SU-DHL-6 (cell line): ENCODE data around the gene ABCC12.

ENCODE experiments used
- CTCF ChIP-seq: fragments of 200-600 bp; sonication (generic); IDR thresholded peaks from one replicate; pipeline ENCODE4 v1.5.1; 2017; ENCODE audit warnings: antibody characterized with exemption, mild to moderate bottlenecking, low read length, moderate library complexity; ENCODE audit not compliant: insufficient read depth, poor library complexity, severe bottlenecking
- EZH2phosphoT487 ChIP-seq: fragments of 200-600 bp; sonication (generic), shearing (Covaris generic); conservative IDR thresholded peaks from 2 replicates; pipeline ENCODE4 v1.6.1; 2018; ENCODE audit warnings: mild to moderate bottlenecking, antibody characterized with exemption, low read length, moderate library complexity, mixed read lengths

DNA sequence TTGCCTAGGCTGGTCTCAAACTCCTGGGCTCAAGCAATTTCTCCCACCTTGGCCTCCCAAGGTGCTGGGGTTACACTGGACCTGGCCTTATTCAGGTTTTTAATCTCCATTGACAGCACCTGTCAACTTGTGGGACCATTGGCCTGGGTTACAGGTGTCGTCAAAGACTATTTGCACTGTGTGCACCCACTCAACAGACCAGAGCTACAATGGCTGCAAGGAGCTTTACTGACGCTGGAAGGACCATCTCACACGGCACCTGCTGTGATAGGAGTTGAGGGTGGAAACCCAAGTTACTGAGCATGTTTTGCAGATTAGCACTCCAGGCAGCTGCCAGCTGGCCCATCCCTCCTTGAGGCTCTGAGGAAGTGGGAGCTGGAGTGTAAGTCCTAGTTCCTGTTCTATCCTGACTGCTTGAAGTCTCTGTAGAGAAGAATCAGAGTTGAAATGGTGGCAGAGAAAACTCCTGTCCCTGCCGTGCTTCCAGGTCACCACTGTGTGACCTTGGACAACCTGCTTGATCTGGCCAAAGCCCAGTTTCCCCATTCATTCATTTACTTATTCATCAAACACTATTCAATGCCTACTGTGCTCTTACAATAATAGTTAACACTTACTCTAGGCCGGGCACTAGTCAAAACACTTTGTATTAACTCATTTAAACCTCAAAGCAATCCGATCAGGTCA is 45.9 kb upstream of the ABCC12 start:
- TF ChIP-seq EZH2phosphoT487, result no peak
- TF ChIP-seq CTCF, result no peak
